ENCODE data around the gene FBXO27. TPM values are rescaled to one million over a fixed set of nuclear protein-coding genes. Genes with fewer than 3 reads are reported as not detected.
A peak's percentile ranks its signal among the peaks of the same experiment; 100 is the strongest.

FBXO27 gene
- total and polyA plus RNA-seq, 2 of the 13 experiments (the other 11 are each of a cell fraction or from before 2014, with no cell fraction given): 0.15 to 2.8 TPM

- no peak for TF ChIP-seq ZNF761 (CRISPR knock-in tag; conservative IDR thresholded peaks at IDR 0.05)
- TF ChIP-seq ZNF570 (CRISPR knock-in tag; IDR thresholded peaks at IDR 0.05; ENCODE audit: borderline replicate concordance): no peak
- TF ChIP-seq CHCHD3 (CRISPR knock-in tag; IDR thresholded peaks at IDR 0.05): no peak
- no peak for TF ChIP-seq SIX1 (CRISPR knock-in tag; IDR thresholded peaks at IDR 0.05; ENCODE audit: borderline replicate concordance)
- no peak for TF ChIP-seq ZZZ3 (CRISPR knock-in tag; IDR thresholded peaks at IDR 0.05; ENCODE audit: borderline replicate concordance)
- TF ChIP-seq PAF1 (CRISPR knock-in tag; IDR thresholded peaks at IDR 0.05): no peak
- no peak for TF ChIP-seq MEIS2 (CRISPR knock-in tag; IDR thresholded peaks at IDR 0.05)
- TF ChIP-seq ZNF513 (CRISPR knock-in tag; conservative IDR thresholded peaks at IDR 0.05): no peak
- no peak for TF ChIP-seq XBP1 (CRISPR knock-in tag; IDR thresholded peaks at IDR 0.05)
- no peak for TF ChIP-seq CCAR2 (optimal IDR thresholded peaks at IDR 0.05; ENCODE audit: low read depth, low read length)
- no peak for TF ChIP-seq ZNF362 (CRISPR knock-in tag; IDR thresholded peaks at IDR 0.05; ENCODE audit: borderline replicate concordance)
- no peak for TF ChIP-seq TBP (CRISPR knock-in tag; IDR thresholded peaks at IDR 0.05)
- no peak for TF ChIP-seq ZNF282 (IDR thresholded peaks at IDR 0.05; ENCODE audit: partially characterized antibody)
- no peak for TF ChIP-seq ZKSCAN8 (CRISPR knock-in tag; IDR thresholded peaks at IDR 0.05; ENCODE audit: borderline replicate concordance)
- TF ChIP-seq JARID2 (CRISPR knock-in tag; IDR thresholded peaks at IDR 0.05; ENCODE audit: insufficient replicate concordance): no peak
- no peak for TF ChIP-seq ZNF431 (CRISPR knock-in tag; IDR thresholded peaks at IDR 0.05; ENCODE audit: borderline replicate concordance, low read depth)
- TF ChIP-seq KLF11 (CRISPR knock-in tag; IDR thresholded peaks at IDR 0.05): 0 out of 2 replicates have a peak, but pooled peaks have one; percentile 4
- TF ChIP-seq GPN1 (CRISPR knock-in tag; IDR thresholded peaks at IDR 0.05; ENCODE audit: borderline replicate concordance): no peak
- TF ChIP-seq MXI1 (IDR thresholded peaks at IDR 0.05; ENCODE audit: borderline replicate concordance, low read depth, low read length): 0 out of 3 replicates have a peak, but pooled peaks have one; percentile 17
- TF ChIP-seq NFIC (IDR thresholded peaks at IDR 0.05; ENCODE audit: low read length): no peak
- TF ChIP-seq FOXJ3 (CRISPR knock-in tag; IDR thresholded peaks at IDR 0.05; ENCODE audit: borderline replicate concordance): no peak
- no peak for TF ChIP-seq ZNF224 (CRISPR knock-in tag; IDR thresholded peaks at IDR 0.05)
- 0 out of 2 replicates have a peak, but pooled peaks have one; percentile 11 for TF ChIP-seq TFDP2 (CRISPR knock-in tag; IDR thresholded peaks at IDR 0.05)
- TF ChIP-seq PAXIP1 (CRISPR knock-in tag; conservative IDR thresholded peaks at IDR 0.05): no peak
- TF ChIP-seq AGO2 (optimal IDR thresholded peaks at IDR 0.05; ENCODE audit: low read depth, low read length): no peak
Observed at GRCh38 chr19:38975861-38976271, 56.5 kb downstream of the FBXO27 start (continued).
